HG03025 (cell line): ENCODE data around the gene ERICH4.
A peak's percentile ranks its signal among the peaks of the same experiment; 100 is the strongest.
"Not testable (repeated sequence)": the region's sequence is repeated elsewhere in the genome, so short reads cannot be mapped to it uniquely, and the experiment has no call there.

ENCODE experiments used
- ATAC-seq: cut with Tn5 transposase; IDR thresholded peaks from one replicate; pipeline ENCODE4 v1.9.1; 2021; ENCODE audit warnings: mild to moderate bottlenecking, moderate library complexity; ENCODE audit not compliant: unreplicated experiment, low FRiP score

Gene ERICH4

GRCh38 chr19:41433171-41433570 lies 9.8 kb upstream of the ERICH4 start:
- ATAC-seq: no peak

GRCh38 chr19:41434450-41434849 lies 8.5 kb upstream of the ERICH4 start:
- ATAC-seq: no peak

GRCh38 chr19:41435376-41435775 lies 7.6 kb upstream of the ERICH4 start:
- not testable (repeated sequence) for ATAC-seq

- no peak for ATAC-seq
Observed at GRCh38 chr19:41435936-41436673, 6.9 kb upstream of the ERICH4 start.

GRCh38 chr19:41436674-41436951 lies 6.3 kb upstream of the ERICH4 start:
- ATAC-seq: no peak

- no peak for ATAC-seq
Observed at GRCh38 chr19:41437944-41438574, 4.9 kb upstream of the ERICH4 start.

GRCh38 chr19:41439441-41440222 lies 3.3 kb upstream of the ERICH4 start, which contains the start of gene DMAC2:
Gene DMAC2 (minus strand): TSS chr19:41439912. CDS start chr19:41439899, 13 bp downstream.
- peak; percentile 84 for ATAC-seq

GRCh38 chr19:41441321-41441945 lies 1.5 kb upstream of the ERICH4 start:
- no peak for ATAC-seq

- ATAC-seq: no peak
Observed at GRCh38 chr19:41443813-41444455, 978 bp downstream of the ERICH4 start.

- ATAC-seq: no peak
Observed at GRCh38 chr19:41445575-41445974, 2.6 kb downstream of the ERICH4 start.

- no peak for ATAC-seq
Observed at GRCh38 chr19:41447732-41448332, 4.9 kb downstream of the ERICH4 start.

- no peak for ATAC-seq
Observed at GRCh38 chr19:41449079-41449864, 6.3 kb downstream of the ERICH4 start.

GRCh38 chr19:41449865-41450178 lies 6.9 kb downstream of the ERICH4 start:
- ATAC-seq: no peak

- ATAC-seq: no peak
Observed at GRCh38 chr19:41452584-41453275, 9.8 kb downstream of the ERICH4 start.

GRCh38 chr19:41455936-41456335 lies 13.0 kb downstream of the ERICH4 start:
- no peak for ATAC-seq

GRCh38 chr19:41456342-41456918 lies 13.5 kb downstream of the ERICH4 start:
- no peak for ATAC-seq

GRCh38 chr19:41457241-41457640 lies 14.3 kb downstream of the ERICH4 start:
- no peak for ATAC-seq

GRCh38 chr19:41462497-41462896 lies 19.5 kb downstream of the ERICH4 start:
- no peak for ATAC-seq
